ENCODE data around the gene TMTC2. TPM values are rescaled to one million over a fixed set of nuclear protein-coding genes. Genes with fewer than 3 reads are reported as not detected.

TMTC2 gene
- total RNA-seq, 1 donor from 2014 or later, result 37.3 TPM

- DNase-seq (ENCODE audit: low spot score), result no peak
These were observed 4.4 kb upstream of the TMTC2 start for GRCh38 chr12:82682326-82682725.

DNA sequence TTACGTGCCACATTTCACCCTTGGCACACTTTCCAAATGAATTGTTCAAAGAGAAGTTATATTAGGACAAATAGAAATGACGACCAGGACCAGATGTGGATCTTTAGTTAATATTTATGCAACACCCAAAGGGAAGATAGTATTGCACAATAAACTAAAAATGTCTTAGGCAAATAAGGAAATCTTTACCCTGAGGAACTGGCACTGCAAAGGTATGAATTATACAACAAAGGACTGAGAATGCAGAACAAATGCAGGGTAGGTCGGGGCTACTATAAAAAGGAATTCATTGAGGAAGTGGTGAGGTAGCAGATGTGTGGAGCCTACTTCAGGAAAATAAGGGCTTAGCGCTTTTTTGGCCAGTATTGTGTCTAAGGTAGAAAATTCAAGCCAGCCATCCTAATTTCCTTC is 3.9 kb upstream of the TMTC2 start:
- no peak for DNase-seq (ENCODE audit: low spot score)

DNA sequence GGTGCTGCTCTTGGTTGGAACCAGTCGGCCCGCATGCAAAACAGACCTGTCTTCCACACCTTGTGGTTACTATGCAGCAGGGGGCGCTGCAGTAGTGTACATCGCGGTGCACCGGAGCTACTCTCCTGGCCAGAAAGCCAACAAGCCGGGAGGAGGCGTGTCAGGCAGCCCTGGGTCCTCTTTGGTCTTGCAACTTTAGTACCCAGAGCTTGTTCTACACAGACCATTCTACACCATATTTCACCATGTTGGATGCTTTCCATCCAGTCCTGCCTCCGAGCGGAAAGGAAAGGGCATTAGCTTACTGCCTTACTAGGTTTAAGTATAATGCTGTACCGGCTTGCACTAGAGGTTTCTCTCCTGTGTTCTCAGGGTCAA is 927 bp upstream of the TMTC2 start:
- peak; percentile 97 for DNase-seq (ENCODE audit: low spot score)

DNA sequence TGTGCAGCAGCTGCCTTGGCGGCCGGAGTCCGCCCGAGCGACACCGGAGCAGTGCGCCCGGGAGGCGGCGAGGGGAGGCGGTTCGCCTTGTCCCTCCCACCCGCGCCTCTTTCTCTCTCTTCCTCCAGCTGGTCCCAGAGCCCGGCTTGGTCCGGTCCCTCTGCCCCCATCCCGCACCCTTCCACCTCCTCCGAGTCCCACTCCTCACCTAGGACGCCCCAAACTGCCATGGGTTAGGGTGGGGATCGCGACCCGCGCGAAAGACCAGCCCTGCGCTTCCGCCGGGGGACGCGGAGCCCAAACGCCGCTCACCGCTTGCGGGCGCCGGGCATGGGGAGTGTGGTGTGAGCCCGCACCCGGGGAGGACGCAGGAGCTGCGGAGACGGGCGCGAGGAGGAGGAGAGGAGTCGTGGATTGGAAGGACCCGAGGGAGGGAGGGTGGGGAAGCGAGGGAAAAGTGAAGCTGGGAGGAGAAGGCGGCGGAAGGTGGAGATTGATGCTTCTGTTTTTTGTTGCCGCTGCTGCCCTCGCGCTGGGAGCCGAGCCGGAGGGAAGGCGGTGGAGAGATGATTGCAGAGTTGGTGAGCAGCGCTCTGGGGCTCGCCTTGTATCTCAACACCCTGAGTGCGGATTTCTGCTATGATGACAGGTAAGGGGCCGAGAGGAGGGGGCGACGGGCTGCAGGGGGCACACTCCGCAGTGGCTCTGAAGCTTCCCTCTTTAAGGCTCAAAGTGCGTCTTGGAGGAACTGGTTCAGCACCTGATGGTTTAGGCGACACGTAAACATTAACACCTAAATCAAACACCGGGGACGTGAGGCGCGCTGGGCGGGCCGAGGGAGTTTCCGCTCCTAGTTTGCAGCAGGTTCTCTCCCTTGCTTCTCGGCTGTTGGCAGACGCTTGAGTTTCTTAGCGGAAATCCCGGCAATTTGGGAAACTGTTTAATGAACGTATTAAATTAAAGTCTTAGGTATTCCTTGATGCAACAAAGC is 610 bp downstream of the TMTC2 start:
- peak; percentile 40 for DNase-seq (ENCODE audit: low spot score)

DNA sequence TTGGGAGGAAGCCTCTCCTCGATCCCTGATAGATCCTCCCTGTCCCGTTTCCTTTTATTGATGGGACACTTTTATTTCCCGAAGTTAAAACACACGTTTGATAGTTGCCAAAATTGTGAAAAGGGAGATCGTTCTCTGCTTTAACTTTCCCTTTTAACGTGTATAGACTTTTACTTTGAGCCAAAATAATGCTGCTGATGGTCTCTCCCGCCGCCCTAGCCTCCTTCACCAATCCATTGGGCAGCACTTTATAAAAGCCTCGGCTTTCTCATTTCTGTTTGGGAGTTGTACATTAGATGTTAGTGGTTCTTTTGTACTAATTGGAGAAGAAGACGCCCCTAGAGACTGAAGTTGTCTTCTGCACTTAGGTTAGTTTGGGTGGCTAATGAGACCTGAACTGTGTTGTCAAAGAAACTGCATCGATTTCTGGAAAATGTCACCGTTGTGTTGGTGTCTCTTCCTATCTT is 1.4 kb downstream of the TMTC2 start:
- DNase-seq (ENCODE audit: low spot score), result peak; percentile 28

DNA sequence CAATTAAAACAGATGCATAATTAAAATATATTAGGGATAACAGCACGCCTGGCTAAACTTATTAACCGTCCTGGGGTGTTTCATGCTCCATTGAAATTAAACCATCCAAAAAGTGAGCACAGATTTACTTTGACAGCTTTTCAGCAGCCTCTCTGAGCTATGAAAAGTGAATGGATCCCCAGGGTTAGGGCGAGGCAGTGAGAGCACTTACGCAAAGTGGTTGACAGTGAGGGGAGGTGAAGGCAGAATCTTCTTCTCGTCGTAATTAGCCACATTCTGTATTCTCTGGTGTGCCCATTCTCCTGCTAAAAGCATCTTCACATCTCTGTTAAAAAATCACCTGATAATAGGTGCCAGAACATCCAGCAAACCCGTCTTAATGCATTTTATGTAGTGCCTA is 1.9 kb downstream of the TMTC2 start:
- no peak for DNase-seq (ENCODE audit: low spot score)

- DNase-seq (ENCODE audit: low spot score), result no peak
These were observed 3.3 kb downstream of the TMTC2 start for GRCh38 chr12:82690006-82690405.

DNA sequence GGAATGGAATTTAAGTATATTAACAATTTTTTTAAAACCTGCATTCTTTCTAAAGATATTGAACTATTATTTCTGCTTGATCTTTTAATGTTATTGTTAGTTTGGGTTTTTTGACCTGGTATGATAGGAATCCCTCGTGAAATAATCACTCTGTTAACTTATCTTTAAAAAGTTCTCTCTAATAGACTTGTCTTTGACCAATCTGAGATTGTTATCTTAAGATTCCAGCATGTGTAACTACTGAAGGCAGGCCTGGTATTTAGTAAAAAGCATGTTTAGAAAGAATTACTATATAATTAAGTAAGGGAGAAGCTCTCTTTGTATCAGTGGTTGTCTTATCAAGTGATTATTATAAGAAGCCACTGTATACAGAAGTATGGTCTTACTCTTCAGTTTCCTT is 4.8 kb downstream of the TMTC2 start:
- DNase-seq (ENCODE audit: low spot score), result no peak

GRCh38 chr12:82694276-82694675 is 7.6 kb downstream of the TMTC2 start:
- DNase-seq (ENCODE audit: low spot score), result no peak

DNA sequence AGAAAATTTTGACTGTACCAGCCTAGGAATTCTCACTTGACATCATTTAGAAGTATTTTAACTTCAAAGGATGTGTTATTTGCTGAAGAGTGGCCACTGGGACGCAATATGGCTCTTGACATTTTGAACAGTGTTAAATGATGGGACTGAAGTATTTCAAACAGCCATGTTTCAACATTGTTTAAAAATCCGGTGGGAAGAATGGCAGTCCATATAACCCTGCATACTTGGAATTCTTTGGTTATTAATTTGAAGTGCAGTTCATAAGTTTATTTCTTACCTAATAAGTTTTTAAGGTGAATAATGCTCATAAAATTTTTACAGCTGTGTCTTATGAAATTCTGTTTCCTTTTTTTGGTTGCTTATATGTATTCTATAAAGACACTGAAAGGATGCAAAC is 8.3 kb downstream of the TMTC2 start:
- DNase-seq (ENCODE audit: low spot score), result no peak

- no peak for DNase-seq (ENCODE audit: low spot score)
These were observed 8.8 kb downstream of the TMTC2 start for GRCh38 chr12:82695531-82695930.

DNA sequence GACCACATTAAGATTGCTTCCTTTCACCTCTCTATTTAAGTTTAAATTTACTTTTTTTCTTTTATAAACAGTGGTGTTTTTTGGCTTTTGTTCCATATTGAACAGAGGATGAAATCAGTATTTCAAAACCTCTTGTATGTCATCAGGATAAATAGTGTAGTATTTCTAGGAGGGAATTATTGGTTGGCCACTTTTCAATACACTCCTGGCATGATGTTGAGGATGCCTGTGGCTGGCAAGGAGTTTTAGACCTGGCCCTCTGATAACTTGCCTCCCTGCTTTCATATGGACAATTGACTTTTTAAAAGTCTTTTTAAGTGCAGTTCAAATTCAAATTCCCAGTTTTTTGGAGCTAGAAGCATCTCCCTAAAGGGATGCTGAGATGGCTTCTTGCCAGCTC is 9.8 kb downstream of the TMTC2 start:
- DNase-seq (ENCODE audit: low spot score), result no peak

DNA sequence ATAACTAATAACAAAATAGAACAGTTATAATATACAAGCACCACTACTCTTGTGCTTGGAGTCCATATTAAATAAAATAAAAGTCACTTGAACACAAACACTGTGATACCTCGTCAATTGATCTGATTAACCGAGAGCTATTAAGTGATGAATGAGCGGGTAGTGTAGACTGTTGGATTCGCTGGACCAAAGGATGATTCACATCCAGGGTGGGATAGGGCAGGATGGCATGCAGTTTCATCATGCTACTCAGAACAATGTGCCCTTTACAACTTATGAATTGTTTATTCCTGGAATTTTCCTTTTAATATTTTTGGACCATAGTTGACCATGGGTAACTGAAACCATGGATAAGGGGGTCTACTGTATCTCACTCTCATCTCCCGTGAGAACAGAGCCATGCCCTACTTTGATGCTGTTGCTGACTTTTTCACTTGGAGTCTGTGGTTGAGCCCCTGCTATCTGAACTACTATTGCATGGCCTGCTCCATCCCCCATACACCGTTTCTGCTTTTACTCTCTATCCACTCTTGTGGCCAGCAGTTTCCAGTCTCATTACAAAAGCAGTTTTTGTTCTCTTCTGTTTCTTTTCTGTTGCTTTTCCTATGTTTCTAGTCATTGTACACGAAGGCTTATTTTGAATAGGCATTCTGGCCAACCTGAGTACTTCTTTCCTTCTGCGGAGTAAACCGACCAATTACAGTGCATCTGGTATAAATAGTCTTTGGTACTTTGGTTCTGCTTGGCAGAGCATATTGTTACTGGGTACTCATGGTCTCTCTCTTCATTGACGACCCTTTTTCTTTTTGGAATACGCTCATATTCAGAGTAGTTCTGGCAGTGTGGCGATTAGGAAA is 12.2 kb downstream of the TMTC2 start:
- DNase-seq (ENCODE audit: low spot score), result no peak

DNA sequence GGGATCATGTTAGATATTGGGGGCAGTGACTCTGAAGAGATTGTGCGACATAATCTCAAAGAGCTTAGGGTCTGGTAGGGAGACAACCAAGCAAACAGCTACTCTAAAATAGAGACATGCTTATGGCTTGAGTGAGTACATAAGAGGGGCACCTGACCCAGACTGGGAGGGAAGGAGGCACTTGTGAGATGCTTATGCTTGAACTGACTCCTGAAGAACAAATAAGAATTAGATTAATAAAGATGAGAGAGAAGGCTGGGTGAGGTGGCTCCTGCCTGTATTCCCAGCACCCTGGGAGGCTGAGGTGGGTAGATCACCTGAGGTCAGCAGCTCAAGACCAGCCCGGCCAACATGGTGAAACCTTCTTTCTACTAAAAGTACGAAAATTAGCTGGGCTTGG is 19.1 kb downstream of the TMTC2 start:
- no peak for DNase-seq (ENCODE audit: low spot score)

DNA sequence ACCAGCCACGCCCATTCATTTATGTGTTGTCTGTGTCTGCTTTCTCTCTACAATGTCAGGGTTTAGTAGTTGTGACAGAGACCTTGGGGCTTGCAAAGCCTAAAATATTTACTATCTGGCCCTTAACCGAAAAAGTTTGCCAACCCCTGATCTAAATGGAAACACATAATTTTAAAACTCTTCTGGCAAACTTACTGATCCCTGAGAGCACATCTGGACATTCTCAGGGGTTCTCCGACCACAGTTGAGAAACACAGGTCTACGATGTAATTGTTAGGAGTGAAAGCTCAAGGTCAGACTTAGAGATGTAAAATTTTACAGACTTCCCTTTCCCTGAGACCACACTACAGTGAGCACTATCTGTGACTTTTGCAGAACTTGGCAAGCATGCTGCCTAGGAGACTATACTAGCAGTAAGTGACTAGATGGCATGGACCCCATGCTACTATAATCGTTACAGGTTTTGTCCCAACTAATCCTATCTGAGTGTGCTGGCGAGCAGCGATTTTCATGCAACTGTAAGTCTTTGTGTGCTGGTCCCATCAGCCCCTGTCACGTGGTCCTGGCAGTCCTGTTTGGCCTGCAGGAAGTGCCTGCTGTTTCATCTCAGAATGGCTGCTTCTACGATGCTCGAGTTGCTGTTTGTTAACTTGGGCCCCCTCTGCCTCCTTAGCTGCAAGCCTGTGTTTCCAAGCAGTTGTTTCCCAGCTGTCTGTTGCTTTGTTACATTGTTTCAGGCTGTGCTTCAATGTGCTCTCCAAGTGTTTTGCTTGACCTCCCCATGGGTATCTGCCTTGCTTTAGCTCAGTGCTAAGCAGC is 21.6 kb downstream of the TMTC2 start:
- DNase-seq (ENCODE audit: low spot score), result peak; percentile 91

DNA sequence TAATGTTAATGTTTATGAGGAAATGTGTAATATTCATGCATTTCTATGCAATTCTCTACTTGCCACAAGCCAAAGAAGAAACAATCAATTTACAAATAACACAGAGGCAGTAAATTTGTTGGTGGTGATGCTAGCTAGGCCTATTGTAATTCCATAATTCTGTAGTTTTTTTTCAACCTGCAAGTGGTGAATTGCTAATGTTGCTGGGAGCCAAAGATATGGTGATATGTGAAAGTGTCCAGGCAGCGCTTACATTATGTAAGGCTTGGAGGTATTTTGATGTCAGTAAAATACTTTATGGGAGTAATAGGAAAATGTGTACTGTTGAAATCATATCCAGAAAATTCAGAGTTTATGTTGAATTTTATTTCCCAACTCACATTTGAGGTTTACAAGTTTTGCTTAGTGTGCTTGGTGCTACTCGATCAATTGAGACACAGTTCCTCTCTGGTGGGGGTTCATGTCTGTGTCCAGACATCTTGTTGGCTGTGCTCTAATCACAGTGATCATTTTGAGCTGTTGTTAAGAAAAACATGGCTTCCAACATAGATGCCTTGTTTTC is 23.2 kb downstream of the TMTC2 start:
- peak; percentile 30 for DNase-seq (ENCODE audit: low spot score)

DNA sequence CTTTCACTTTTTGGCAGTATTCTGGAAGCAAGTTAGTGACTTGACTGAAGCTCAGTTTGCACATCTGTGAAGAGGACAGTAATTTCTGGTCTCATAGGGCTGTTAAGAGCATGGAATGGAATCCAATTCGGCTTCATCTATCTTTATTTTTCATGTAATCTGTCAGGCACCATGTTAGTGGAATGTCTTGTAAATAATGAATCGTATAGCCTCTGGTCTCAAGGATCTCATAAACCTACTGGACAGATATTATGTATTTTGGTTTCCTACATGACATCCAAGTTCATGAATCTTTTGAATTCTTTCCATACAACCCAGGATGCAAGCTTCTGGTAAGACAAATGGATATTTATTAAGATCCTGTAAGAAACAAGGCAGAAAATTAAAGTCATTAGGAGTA is 24.0 kb downstream of the TMTC2 start:
- DNase-seq (ENCODE audit: low spot score), result no peak

DNA sequence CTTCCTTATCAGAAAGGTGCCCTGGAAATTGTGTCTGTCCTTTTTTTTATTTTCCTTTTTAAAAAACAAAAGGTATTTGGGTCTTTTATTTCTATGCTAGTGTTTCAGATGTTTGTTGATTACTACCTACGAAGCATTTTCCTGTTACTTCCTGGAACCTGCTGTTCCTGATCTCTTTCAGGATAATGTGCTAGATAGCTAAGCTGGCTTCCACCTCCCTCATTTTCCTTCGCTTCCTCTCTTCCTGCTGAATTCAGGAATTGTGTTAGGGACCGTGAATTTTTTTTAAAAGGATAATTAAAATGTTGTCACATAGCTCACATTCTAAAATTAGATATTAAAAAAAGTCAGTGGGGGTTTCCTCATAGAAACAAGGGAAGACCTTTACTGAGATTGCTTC is 27.7 kb downstream of the TMTC2 start:
- DNase-seq (ENCODE audit: low spot score), result no peak

- DNase-seq (ENCODE audit: low spot score), result no peak
These were observed 35.0 kb downstream of the TMTC2 start for GRCh38 chr12:82721726-82722125.

GRCh38 chr12:82723093-82723492 is 36.4 kb downstream of the TMTC2 start:
- no peak for DNase-seq (ENCODE audit: low spot score)

DNA sequence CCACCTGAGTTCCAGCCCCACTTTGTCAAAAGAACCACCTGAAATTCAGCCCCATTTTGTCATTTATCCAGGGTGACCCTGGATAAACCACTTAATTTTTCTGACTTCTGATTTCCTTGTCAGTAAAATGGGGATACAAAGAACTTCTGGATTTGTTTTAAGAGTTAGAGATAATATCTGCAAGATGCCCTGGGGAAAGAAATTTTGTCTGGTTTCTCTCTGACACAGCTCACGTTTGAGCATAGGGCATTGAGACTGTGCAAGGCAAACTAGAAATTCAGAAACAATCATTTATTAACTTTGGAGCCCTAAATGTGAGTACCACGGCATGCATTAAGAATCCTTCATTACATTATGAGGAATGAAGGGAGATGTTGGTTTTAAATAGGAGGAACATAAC is 37.2 kb downstream of the TMTC2 start:
- DNase-seq (ENCODE audit: low spot score), result peak; percentile 10
